NCI-H226 (cell line): Measurements from ENCODE around the gene PIK3CA.

Source experiments
- DNase-seq: peaks from one replicate; pipeline ENCODE4 v3.0.0-alpha.2; 2015

The PIK3CA gene

GRCh38 chr3:179158336-179159039, 10.3 kb downstream of the PIK3CA start:
- DNase-seq = no peak

GRCh38 chr3:179163503-179163902, 15.3 kb downstream of the PIK3CA start:
- DNase-seq = no peak

DNA sequence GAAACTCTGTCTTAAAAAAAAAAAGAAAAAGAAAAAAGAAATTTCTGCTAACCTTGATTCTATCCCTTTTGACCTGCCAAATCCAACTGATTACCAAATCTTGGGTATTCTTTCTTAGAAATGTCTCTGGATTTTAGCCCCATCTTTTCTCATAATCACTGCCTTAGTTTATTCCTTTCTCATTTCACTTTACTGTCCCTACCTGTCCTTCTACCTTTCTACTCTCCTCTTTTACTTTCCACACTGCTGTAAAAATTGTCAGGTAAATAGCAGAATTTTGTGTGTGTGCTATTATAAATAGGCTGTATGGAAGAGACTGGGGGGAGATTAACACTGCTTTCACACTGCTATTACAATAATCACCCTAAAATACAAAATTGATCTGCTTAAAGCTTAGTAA, 16.7 kb downstream of the PIK3CA start:
- DNase-seq = no peak

- no peak for DNase-seq
Measured at GRCh38 chr3:179166561-179167201, 18.5 kb downstream of the PIK3CA start.

DNA sequence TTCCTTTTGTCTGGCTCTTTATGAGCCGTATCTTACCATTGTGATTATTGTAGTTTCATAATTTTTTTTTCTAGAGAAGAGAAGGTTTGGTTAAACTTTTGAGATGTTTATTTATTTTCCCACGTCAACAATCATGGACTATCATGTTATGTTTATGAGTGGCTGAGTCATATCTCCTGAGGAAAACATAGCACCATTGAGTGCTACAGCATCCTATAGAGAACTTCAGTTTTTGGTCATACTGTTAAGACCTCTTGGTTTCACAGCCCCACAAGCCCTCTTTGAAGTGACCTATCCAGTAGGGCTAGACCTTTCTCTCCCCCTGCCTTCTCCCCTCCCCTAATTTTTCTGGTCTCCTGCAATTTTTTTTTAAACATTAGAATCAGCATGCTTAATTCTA, 20.8 kb downstream of the PIK3CA start:
- no peak for DNase-seq

- no peak for DNase-seq
Measured at GRCh38 chr3:179172546-179172945, 24.4 kb downstream of the PIK3CA start.

DNA sequence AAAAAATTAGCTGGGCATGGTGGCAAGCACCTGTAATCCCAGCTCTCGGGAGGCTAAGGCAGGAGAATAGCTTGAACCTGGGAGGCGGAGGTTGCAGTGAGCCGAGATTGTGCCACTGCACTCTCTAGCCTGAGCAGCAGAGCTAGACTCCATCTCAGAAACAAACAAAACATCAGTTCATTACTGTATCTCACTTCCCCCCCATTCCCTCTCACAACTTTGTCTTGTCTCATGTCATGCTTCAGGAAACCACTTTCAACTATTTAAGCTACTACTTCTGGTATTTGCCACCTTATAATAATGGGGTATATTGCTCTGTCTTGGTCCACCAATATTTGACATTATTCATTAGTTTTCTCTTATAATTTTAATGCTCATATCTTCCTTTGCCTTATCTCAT, 26.2 kb downstream of the PIK3CA start:
- no peak for DNase-seq

DNA sequence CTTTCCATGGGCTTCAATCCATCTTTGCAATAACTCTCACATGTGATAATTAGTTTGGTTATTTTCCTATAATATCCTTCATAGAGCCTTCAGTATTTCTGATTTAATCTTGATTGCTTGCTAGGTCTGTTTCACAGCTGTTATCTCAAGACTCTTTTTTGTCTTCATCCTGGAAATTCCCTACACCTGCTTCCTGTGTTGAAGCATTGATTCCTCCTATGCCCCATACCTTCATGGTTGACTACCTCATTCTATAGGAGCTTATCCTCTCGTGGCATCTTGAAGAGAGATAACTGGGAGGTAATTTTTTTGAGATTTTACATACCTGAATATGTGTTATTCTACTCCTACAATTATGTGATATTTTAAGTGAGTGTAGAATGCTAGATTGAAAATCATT, 26.7 kb downstream of the PIK3CA start:
- DNase-seq = no peak

DNA sequence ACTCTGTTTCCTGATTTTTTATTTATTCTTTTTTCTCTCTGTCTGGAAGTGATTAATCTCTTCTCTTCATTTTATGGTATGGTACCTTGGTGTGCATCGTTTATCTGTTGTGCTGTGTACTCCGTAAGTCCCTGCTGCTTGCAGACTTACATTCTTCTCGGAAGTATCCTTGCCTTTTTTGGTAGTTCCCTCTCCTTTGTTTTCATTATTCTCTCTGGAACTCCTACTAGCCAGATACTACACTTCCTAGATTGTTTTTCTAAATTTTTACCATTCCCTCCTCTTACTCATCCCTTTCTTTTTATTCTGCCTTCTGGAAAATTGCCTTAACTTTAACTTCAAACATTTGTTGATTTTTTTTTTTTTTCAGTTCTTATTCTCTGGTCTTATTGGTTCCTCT, 27.2 kb downstream of the PIK3CA start:
- no peak for DNase-seq

GRCh38 chr3:179177611-179178010, 29.5 kb downstream of the PIK3CA start:
- no peak for DNase-seq

GRCh38 chr3:179179256-179179655, 31.1 kb downstream of the PIK3CA start:
- no peak for DNase-seq

DNA sequence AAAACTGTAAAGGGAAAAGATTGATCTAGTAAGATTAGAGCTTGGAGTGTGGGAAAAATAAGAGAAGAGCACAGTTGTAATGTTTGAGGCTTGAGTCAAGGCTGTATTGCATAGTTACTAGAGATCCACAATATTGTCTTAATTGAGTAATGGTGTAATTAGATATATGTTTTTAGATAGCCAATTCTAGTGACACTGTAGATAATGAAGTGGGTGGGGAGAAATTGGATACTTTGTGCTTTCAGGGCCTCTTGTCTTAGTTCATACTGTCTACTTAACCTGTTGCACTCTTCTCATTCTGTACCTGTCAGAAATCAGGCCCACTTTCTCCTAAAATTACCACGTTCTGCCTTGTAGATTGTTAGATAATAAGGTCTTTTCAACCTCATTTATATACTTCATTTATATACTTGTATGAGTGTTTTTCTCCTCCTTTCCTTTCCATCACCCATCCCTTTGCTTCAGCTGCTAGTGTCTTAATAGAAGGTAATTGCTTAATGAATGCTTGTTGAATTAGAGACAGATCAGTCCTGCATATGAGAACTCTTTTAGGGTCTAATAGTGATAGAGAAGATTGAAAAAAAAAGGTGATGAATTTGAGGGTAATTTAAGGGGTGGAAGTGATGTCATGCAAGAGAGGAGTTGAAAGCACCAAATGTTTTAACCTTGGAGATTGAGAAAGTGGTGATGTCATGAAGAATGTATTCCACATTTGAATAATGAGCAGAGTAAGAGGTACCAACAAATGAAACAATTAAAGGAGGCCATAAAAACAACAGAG, 32.0 kb downstream of the PIK3CA start:
- no peak for DNase-seq

GRCh38 chr3:179181021-179181472, 32.9 kb downstream of the PIK3CA start:
- DNase-seq = no peak

- DNase-seq = peak; percentile 5
Measured at GRCh38 chr3:179181993-179182551, 33.9 kb downstream of the PIK3CA start.

GRCh38 chr3:179182902-179183301, 34.7 kb downstream of the PIK3CA start:
- DNase-seq = no peak

GRCh38 chr3:179184826-179185225, 36.7 kb downstream of the PIK3CA start:
- DNase-seq = no peak

GRCh38 chr3:179186426-179186825, 38.3 kb downstream of the PIK3CA start:
- no peak for DNase-seq

- no peak for DNase-seq
Measured at GRCh38 chr3:179189759-179190158, 41.6 kb downstream of the PIK3CA start.

- no peak for DNase-seq
Measured at GRCh38 chr3:179190581-179190980, 42.4 kb downstream of the PIK3CA start.

DNA sequence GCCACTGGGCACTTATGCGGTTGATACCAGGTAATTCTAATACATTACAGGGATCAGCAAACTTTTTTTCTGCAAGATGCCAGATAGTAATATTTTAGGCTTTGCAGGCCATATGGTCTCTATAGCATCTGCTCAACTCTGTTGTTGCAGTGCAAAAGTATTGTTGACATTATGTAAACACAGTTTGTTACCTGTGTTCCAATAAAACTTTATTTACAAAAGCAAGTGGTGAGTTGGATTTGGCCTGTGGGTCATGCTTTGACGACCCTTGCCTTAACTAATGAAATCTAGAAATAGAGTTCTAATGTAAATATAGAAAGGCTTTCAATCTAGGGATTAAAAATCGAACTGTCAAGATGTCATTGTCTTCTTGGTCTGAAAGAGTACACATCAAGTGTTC, 44.4 kb downstream of the PIK3CA start:
- no peak for DNase-seq

- DNase-seq = no peak
Measured at GRCh38 chr3:179194931-179195330, 46.8 kb downstream of the PIK3CA start.

GRCh38 chr3:179196098-179196497, 47.9 kb downstream of the PIK3CA start:
- no peak for DNase-seq

DNA sequence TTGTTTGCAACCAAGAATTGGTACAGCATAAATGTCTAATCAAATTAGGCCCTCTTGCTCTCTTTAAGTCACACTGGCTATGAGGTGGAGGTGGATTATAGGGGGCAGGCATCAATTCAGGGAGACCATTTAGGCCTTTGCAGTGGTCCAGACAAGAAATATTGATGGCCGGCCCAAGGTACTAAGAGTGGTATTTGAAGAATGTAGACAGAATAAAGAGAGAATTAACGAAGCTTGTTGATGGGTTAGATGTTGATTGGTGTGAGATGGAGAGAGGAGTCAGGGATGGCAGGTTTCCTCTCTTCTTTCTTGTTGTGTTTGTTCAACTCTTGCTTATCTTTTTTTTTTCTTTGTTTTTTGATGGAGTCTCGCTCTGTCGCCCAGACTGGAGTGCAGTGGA, 48.5 kb downstream of the PIK3CA start:
- no peak for DNase-seq

GRCh38 chr3:179200790-179201189, 52.6 kb downstream of the PIK3CA start:
- DNase-seq = no peak
